ENCODE measurements around the gene ZNF22.

DNA sequence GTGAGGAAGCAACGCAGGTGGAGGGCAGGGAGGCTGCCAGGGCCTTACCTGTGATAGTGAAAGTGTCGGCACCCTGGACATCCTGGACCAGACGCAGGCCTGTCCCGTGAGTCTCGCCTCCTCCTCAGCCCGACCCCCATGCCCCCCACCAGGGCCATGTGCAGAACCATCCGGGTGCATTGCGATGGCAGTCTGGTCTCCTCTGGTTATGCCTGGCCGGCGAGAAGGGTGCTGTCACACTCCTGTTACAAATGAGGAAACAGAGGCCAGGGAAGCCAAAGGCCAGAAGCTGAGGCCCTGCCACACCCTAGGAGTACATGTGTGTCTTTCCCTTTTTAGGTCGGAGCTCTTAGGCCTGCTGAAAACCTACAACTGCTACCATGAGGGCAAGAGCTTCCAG is 29.3 kb upstream of the ZNF22 start:
- no peak for TF ChIP-seq POLR2A (IDR thresholded peaks at IDR 0.05)
- TF ChIP-seq, protein P1, sequence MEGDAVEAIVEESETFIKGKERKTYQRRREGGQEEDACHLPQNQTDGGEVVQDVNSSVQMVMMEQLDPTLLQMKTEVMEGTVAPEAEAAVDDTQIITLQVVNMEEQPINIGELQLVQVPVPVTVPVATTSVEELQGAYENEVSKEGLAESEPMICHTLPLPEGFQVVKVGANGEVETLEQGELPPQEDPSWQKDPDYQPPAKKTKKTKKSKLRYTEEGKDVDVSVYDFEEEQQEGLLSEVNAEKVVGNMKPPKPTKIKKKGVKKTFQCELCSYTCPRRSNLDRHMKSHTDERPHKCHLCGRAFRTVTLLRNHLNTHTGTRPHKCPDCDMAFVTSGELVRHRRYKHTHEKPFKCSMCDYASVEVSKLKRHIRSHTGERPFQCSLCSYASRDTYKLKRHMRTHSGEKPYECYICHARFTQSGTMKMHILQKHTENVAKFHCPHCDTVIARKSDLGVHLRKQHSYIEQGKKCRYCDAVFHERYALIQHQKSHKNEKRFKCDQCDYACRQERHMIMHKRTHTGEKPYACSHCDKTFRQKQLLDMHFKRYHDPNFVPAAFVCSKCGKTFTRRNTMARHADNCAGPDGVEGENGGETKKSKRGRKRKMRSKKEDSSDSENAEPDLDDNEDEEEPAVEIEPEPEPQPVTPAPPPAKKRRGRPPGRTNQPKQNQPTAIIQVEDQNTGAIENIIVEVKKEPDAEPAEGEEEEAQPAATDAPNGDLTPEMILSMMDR (IDR thresholded peaks at IDR 0.05) = no peak
- no peak for TF ChIP-seq POLR2AphosphoS5 (IDR thresholded peaks at IDR 0.05)
- TF ChIP-seq EP300 (IDR thresholded peaks at IDR 0.05) = no peak

Data from gastroesophageal sphincter (tissue), 3 donors.